DOHH2 (cell line): ENCODE data around the gene ALPL.

Experiments
- H3F3A ChIP-seq: fragments of 200-600 bp; sonication (generic), shearing (Covaris generic); 2 replicates; pipeline ENCODE4 v1.6.0; 2016; ENCODE audit warnings: antibody characterized with exemption, mild to moderate bottlenecking; ENCODE audit not compliant: control insufficient read depth, insufficient read depth
- H3K27ac ChIP-seq: fragments of 200-600 bp; sonication (generic); 2 replicates; pipeline ENCODE4 v1.5.1; 2014; ENCODE audit warnings: low read depth, mild to moderate bottlenecking, low read length, moderate library complexity
- H3K27me3 ChIP-seq: fragments of 200-600 bp; sonication (generic); 2 replicates; pipeline ENCODE4 v1.6.1; 2014; ENCODE audit warnings: mild to moderate bottlenecking, low read length, mixed read lengths; ENCODE audit not compliant: control insufficient read depth
- H3K36me3 ChIP-seq: fragments of 200-600 bp; sonication (generic); 2 replicates; pipeline ENCODE4 v1.6.1; 2014; ENCODE audit warnings: mild to moderate bottlenecking, low read length, moderate library complexity, mixed read lengths; ENCODE audit not compliant: control insufficient read depth
- H3K4me1 ChIP-seq: fragments of 200-600 bp; sonication (generic); 2 replicates; pipeline ENCODE4 v1.6.1; 2014; ENCODE audit warnings: mild to moderate bottlenecking, low read length, mixed read lengths; ENCODE audit not compliant: control insufficient read depth
- H3K4me2 ChIP-seq: fragments of 200-600 bp; sonication (generic); 2 replicates; pipeline ENCODE4 v1.6.0; 2014; ENCODE audit warnings: mild to moderate bottlenecking, low read length, moderate library complexity
- H3K4me3 ChIP-seq: fragments of 200-600 bp; sonication (generic); 2 replicates; pipeline ENCODE4 v1.5.1; 2014; ENCODE audit warnings: mild to moderate bottlenecking, low read length, mixed read lengths
- H3K79me2 ChIP-seq: fragments of 200-600 bp; sonication (generic); 2 replicates; pipeline ENCODE4 v1.6.1; 2014; ENCODE audit warnings: mild to moderate bottlenecking, low read length, mixed read lengths; ENCODE audit not compliant: control insufficient read depth
- H3K9me2 ChIP-seq: fragments of 200-600 bp; sonication (generic); replicated peaks from 2 replicates; pipeline ENCODE4 v1.6.1; 2014; ENCODE audit warnings: mild to moderate bottlenecking, low read length, mixed read lengths; ENCODE audit not compliant: control insufficient read depth
- H3K9me3 ChIP-seq: fragments of 200-600 bp; sonication (generic); 2 replicates; pipeline ENCODE4 v1.6.1; 2014; ENCODE audit warnings: antibody characterized with exemption, low read length, mixed read lengths; ENCODE audit not compliant: control insufficient read depth, insufficient read depth
- H4K20me1 ChIP-seq: fragments of 200-600 bp; sonication (generic); 2 replicates; pipeline ENCODE4 v1.6.0; 2014; ENCODE audit warnings: low read depth, mild to moderate bottlenecking, antibody characterized with exemption, low read length, moderate library complexity; ENCODE audit not compliant: control insufficient read depth, insufficient read depth
- CTCF ChIP-seq: fragments of 200-600 bp; sonication (generic); IDR thresholded peaks from one replicate; pipeline ENCODE4 v1.5.1; 2014; ENCODE audit warnings: antibody characterized with exemption, mild to moderate bottlenecking, low read depth, low read length; ENCODE audit not compliant: poor library complexity, severe bottlenecking
- EZH2phosphoT487 ChIP-seq: fragments of 200-600 bp; sonication (generic); IDR thresholded peaks from 2 replicates; pipeline ENCODE4 v1.6.1; 2017; ENCODE audit warnings: borderline replicate concordance, mild to moderate bottlenecking, antibody characterized with exemption, low read length, moderate library complexity, mixed read lengths

The ALPL gene

GRCh38 chr1:21605012-21605715 is 95.9 kb downstream of the ALPL start:
- H3K27me3 ChIP-seq: no peaks in the 10 kb centered on the region
- TF ChIP-seq CTCF (no peak), EZH2phosphoT487 (no peak)
- no peaks in the 10 kb centered on the region for H3F3A ChIP-seq
- H3K36me3 ChIP-seq: no peaks in the 10 kb centered on the region
- no peak overlapping the region for H3K4me2 ChIP-seq
- H3K9me2 ChIP-seq: no peaks in the 10 kb centered on the region
- no peaks in the 10 kb centered on the region for H3K79me2 ChIP-seq
- no peaks in the 10 kb centered on the region for H3K9me3 ChIP-seq
- no peak overlapping the region for H3K4me3 ChIP-seq
- H4K20me1 ChIP-seq: no peaks in the 10 kb centered on the region
- peaks cover 12% of the 10 kb centered on the region for H3K4me1 ChIP-seq
- no peak overlapping the region for H3K27ac ChIP-seq

- Histone ChIP-seq H3F3A (no peaks in the 10 kb centered on the region), H3K4me1 (peaks cover 12% of the 10 kb centered on the region)
- no peak for TF ChIP-seq CTCF
Observed at GRCh38 chr1:21605964-21606705, 96.9 kb downstream of the ALPL start.

GRCh38 chr1:21607549-21608529 is 98.6 kb downstream of the ALPL start:
- TF ChIP-seq EZH2phosphoT487 (no peak), CTCF (no peak)
- Histone ChIP-seq H3K9me2 (no peaks in the 10 kb centered on the region), H3F3A (no peaks in the 10 kb centered on the region), H3K9me3 (no peaks in the 10 kb centered on the region), H3K4me1 (peaks cover 12% of the 10 kb centered on the region), H3K36me3 (no peaks in the 10 kb centered on the region), H3K79me2 (no peaks in the 10 kb centered on the region), H3K4me2 (peak overlapping the region; percentile 61), H3K27me3 (no peaks in the 10 kb centered on the region), H4K20me1 (no peaks in the 10 kb centered on the region), H3K4me3 (peak overlapping the region; percentile 52), H3K27ac (no peak overlapping the region)

More at GRCh38 chr1:21605964-21606705, 96.9 kb downstream of the ALPL start:
- no peaks in the 10 kb centered on the region for H3K9me2 ChIP-seq
- H3K36me3 ChIP-seq: no peaks in the 10 kb centered on the region
- no peak overlapping the region for H3K4me2 ChIP-seq
- H3K4me3 ChIP-seq: no peak overlapping the region
- no peaks in the 10 kb centered on the region for H3K9me3 ChIP-seq
- no peaks in the 10 kb centered on the region for H3K79me2 ChIP-seq
- H3K27ac ChIP-seq: no peak overlapping the region
- H3K27me3 ChIP-seq: no peaks in the 10 kb centered on the region
- no peaks in the 10 kb centered on the region for H4K20me1 ChIP-seq
